Stromal cell of bone marrow (primary cell): ENCODE results near the gene UCKL1.

Experiments
- DNase-seq: peaks from one replicate; pipeline ENCODE4 v3.0.0-alpha.2; 2012; ENCODE audit warnings: low read depth

UCKL1 gene

GRCh38 chr20:63958964-63959698, 2.9 kb upstream of the UCKL1 start:
- no peak for DNase-seq

- DNase-seq: no peak
Observed at GRCh38 chr20:63958471-63958870, 2.3 kb upstream of the UCKL1 start.

GRCh38 chr20:63957690-63958441, 1.6 kb upstream of the UCKL1 start:
- no peak for DNase-seq

DNA sequence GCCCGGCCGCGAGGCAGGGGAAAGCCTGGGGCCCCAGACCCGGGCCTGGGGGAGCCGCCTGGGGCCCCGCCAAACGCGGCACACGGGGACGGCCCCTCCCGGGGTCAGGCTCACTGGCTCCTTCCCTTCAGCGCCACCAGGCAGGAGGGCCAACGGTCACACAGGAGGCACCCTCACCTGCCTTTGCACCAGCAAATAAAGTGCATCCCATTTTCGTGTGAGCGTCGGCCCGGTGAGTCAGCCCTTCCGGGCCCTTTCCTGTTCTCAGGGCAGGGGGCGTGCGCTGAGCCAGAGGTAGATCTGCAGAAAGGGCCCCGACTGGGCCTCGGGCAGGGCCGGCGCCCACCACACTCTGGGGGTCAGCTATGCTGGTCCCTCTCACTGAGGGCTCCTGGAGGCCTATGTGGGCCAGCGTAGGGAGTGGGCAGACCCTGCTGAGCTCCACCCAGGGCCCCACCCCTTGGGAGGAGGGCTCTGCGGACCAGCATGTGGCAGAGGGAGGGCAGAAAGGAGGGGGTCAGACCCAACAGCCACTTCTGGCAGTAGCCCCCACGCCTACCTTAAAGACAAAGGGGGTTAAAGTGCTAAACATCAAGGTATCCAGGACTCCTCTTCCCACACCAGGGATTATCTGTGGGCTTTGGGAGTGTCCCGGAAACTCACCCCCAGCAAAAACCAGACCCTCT, 931 bp upstream of the UCKL1 start:
- DNase-seq: no peak

DNA sequence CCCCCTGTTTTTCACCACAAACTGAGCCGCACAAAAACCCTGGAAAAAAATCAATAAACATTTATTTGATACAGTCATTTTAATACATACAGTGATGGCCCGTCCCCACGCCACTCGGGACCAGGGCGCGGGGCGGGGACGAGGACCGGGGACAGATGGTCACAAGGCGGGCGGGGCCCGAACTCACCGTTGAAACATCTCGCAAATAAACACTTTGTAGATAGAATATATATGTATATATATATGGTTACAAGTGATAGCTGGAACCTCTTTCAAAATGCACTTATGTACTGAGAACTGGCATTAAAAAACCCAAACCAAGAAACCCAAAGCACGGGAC, 418 bp upstream of the UCKL1 start:
- DNase-seq: no peak

- no peak for DNase-seq
Observed at GRCh38 chr20:63955281-63955826, 862 bp downstream of the UCKL1 start.

GRCh38 chr20:63953764-63954429, 2.3 kb downstream of the UCKL1 start:
- no peak for DNase-seq

- no peak for DNase-seq
Observed at GRCh38 chr20:63952769-63953168, 3.4 kb downstream of the UCKL1 start.

DNA sequence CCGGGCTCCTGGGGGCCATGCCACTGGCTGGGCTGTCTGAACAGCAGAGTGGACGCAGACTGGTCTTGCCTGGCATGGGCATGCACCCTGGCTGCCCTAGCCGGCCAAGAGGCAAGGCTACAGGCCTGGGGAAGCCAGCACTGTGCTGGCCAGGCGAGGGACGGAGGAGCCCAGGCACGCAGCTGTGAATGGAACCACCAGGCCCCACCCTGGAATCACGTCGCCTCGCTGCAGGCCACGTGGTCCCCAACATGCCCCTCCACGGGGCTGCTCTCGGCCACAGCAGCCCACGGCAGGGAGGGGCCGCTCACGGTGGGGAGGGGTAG, 4.0 kb downstream of the UCKL1 start:
- no peak for DNase-seq

- no peak for DNase-seq
Observed at GRCh38 chr20:63951398-63952209, 4.6 kb downstream of the UCKL1 start.

- DNase-seq: no peak
Observed at GRCh38 chr20:63950701-63951397, 5.4 kb downstream of the UCKL1 start.

DNA sequence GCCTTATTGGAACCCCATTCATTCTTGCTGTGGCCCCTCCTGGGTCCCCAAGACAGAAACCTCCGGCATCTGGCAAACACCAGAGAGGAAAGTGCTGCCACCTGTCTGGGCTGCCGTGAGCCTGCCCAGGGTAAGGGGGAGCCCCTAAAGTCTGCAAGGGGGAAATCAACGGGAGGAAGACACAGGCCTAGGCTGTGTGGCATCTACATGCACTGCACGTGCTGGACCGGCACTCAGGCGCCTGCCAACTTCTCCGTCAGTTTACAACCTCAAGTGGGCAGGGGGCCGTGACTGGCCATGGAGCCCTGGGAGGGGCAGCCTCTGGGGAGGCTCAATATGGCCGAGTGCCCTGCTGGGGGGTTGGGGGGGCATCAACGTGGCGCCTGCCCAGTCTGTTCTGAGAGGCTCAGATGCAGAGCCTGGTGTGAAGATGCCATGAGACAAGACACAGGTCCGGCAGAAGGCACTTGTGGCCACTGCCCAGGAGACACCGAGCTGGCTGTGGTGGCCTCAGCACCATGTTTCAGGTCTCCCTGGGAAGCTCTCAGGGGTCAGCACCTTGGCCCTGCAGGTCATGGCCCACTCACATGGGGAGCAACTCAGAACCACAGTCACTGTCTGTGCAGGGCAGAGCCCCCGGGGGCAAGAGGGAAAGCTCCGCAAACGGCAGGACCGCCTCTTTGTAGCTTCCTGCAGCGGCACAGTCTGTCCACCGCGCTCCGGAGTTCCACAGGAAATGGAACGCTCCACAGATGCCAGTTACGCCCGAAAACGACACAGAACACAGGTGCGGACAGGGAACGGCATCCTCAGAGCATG, 8.4 kb downstream of the UCKL1 start:
- DNase-seq: no peak

GRCh38 chr20:63946986-63947637, 9.1 kb downstream of the UCKL1 start:
- DNase-seq: no peak

DNA sequence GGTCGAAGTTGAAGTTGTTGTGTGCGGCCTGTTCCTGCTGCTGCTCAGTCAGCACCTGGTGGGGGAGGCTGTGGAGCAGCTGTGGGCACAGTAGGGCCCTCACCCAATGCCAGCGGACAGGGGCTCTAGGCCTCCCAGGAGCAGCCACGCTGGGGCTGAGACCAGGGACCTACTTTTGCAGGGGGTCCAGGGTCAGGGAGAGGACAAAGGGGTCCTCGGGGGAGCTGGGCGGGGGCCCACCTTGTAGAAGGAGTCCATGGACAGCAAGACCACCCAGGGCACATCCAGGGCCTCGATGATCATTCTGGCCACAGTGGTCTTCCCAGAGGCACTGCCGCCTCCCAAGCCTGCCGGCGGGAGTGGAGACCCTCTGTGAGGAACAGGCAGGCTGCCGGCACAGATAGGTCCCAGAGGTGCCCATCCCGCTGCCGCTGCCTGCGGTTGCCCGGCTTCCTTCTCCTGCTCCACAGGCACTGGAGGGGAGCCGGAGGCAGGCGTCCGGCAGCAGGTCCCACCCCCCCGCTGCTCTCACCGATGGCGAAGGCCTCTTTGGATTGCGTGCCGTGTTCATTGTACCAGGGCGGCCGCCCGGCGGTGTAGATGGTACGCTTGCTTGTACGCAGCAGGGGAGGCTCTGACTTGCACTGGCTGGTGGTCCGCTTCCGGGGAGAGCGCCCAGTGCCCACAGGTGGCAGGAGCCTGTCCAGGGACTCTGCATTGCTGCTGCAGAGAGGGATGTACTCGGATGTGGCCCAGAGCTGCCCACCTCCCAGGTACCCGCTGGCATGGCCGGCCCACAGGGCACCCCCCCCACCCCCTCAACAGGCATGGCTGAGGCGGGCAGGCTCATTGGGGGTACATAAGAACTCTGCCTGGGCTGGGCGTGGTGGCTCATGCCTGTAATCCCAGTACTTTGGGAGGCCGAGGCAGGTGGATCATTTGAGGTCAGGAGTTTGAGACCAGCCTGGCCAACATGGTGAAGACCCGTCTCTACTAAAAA, 10.0 kb downstream of the UCKL1 start:
- no peak for DNase-seq

DNA sequence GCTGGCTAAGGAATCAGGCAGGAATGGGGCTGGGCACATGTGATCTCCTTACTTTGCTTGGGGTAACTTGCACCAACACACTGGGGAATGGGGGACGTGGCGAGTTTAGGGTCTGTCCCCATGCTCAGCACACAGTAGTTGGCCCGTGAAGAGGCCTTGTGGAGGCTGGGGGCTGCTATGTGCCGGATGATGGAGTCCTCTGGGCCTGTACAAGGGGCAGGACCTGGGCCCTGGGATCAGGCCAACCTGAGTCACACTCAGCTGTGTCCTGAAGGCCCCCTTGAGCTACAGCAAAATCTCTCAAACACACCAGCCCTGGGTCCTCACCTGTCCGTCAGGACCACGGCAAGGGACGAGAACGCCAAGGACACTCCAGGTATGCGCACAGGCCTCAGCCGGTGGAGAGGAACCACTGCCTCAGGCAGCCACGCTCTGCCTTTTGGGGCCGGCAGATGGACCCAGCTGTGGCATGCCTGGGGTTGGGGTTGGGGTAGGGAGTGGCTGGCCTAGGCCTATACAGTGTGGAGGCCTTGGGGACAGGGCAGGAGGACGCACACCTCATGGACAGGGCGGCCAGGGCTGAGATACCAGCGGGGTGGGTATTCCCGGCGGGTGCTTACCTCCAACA, 11.1 kb downstream of the UCKL1 start:
- no peak for DNase-seq

GRCh38 chr20:63944078-63944941, 11.9 kb downstream of the UCKL1 start:
- no peak for DNase-seq

DNA sequence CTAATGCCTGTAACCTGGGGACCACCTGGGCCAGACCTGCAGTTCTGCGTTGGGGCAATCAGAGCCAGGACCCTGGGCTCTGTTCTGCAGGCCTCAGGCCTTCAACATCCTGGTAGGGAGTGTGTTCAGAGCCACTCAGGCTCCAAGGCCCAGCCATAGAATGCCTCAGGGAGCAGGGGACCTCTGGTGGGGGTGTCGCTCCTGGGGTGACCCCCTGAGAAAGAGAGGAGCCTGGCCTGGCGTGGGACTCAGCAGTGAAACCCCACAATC, 12.5 kb downstream of the UCKL1 start:
- no peak for DNase-seq
